Measurements from ENCODE around the gene TOP2B.

Gene TOP2B

DNA sequence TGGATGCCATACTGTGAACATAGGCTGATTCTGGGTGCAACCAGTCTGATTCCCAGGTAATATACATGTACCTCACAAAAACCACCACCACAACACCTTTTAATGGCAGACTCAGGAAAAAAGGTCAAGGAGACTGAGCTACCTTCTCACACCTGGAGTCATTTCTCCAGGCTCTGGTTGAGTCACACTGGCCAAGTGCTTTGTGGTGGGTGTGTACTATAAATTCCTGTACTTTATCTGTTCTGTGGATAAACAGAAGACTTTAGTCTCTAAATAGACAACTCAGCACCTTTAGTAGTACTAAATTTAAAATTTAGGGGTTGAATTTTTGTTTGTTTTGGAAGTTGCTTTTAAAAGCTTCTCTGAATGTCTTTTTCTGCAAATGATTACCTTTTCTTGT is 46.7 kb downstream of the TOP2B start:
- no peak for DNase-seq

DNA sequence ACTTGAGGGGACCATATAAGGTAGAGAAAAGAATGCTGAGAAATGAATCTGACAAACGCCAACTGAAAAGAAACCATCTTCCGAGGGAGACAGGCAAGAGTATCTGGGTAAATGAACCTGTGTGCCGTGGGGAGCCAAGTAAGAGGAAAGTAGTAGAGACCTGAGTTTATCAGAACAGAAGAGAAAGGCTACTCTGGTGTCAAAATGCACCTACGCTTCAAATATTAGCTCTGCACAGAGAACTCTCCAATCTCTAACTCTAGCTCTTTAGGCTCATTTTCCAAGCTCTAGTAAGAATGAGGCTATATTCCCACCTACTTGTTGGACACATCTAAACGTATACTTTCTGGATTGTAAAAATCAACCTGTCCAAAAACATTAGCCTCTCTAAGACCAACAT is 53.5 kb downstream of the TOP2B start:
- no peak for DNase-seq

DNA sequence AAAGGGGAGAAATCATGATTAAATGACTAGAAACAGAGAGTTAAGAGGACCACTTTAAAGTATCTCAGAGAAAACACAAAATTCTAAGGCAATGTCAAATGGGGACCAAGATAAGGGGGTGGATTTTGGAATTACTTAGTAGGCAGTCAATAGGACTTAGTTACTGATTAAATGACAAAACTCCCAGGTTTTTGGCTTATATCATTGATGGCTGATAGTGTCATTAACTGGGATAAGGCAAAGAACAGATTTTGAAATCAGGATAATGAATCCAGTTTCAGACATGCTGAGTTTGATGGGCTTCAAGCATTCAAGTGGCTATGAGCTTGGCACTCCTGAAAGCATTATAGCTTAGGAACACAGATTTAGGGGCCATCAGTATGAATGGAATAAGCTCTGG is 53.9 kb downstream of the TOP2B start:
- DNase-seq, result no peak

DNA sequence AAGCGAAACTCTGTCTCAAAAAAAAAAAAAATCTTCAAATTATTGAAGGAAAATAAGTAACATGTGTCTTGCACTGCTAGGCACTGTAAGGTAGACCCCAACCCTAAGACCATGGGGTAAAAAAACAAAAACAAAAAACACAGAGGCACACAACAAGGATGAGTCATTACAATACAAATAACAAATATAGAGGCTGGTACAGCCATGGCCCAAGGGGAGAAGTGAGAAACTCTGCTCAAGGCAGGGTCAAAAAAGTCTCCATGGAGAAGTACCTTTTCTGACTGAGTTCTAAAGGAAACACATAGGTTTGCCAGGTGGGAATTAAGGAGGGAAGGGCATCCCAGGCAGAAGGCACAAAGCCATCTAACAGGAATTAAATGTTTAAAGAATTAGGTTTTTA is 54.5 kb downstream of the TOP2B start:
- DNase-seq, result no peak

DNA sequence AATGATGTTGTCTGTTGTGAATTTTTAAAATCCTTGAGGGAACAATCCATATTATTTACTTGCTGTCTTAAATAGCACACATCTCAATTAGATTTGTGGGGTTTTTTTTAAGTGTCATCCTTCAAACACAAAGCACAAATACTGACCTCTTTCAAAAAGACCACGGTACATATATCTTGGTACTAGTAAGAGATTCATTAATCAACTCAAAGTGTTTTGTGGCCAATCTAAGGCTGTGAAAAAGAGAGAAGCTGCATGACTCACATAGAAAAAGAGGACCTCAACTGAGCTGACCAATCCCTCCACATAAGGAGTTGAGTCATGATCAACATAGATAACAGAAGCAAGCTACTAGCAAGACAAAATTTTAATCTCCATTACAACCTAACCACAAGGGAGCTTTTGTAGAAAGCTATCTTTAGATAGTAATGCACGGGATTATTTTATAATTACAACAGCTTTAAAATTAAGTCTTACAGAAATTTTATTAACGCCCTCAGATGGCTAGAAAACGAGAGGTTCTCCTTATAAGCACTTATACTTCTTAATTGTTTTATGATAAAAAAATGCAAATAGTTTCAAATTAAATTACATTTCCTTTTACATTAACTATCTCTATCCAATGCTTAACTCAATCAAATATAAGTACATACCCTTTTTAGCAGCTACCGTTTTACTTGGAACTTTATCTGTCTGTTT is 60.5 kb downstream of the TOP2B start:
- no peak for DNase-seq

DNA sequence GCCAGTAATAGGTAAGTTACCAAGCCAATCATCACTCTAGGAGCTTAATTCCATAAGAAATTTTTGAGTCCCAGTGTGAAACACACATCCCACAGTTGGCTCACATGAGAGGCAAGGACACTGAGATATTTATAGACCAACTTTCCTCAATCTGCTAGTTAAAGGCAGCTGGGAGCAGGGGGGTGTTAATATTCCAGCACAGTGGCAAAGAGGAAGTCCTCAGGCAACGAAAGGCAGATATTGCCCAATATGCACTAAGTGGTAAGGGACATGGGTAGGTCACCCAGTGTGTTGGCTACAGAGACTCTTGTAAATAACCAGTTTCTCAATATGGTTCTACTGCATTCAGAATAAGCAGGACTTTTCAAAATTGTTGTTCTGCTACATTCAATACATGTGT is 61.0 kb downstream of the TOP2B start:
- no peak for DNase-seq

DNA sequence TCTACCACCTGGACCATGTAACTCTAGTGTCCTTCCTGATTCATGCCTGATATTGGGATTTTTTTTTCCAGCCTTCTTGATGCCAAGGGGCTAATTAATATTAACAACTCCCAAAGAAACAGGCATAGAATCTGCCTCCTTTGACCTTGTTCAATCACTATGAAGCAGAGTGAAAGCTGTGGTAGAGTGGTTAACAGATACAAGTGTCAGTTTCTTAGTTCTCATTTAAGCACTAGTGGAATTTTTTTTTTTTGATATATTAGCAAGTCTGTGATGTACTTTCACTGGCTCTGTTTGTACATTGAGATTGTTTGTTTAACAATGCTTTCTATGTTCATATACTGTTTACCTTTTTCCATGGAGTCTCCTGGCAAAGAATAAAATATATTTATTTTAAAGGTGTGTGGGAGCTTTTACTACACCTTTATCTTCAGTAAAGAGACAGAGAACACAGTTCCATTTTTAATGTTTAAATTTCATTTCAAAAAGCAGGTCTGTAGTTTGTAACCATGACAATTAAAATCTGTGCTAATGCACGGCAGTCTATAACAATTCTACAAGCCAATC is 67.1 kb downstream of the TOP2B start:
- no peak for DNase-seq

DNA sequence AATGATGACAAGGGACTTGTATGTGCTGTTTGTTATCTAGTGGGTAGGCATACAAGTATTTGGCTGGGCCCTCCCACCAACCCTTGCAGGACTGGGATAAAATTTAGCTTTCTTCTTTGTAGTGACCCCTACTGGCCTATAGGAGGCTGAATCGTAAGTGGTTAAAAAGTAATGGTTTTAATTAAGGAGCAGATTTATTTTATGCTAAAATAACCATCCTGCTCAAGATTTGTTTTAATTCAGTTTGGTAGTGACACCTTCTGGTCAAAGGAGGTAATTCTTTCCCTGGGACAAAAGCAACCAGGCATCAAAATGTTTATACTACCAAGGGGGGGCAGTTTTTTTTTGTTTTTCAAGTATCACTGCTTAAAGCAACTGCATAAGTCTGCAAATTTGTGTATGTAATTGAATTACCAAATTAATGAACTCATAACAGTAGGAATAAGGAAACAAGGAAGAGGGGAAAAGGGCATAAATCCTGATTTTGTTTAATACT is 70.7 kb downstream of the TOP2B start:
- no peak for DNase-seq

DNA sequence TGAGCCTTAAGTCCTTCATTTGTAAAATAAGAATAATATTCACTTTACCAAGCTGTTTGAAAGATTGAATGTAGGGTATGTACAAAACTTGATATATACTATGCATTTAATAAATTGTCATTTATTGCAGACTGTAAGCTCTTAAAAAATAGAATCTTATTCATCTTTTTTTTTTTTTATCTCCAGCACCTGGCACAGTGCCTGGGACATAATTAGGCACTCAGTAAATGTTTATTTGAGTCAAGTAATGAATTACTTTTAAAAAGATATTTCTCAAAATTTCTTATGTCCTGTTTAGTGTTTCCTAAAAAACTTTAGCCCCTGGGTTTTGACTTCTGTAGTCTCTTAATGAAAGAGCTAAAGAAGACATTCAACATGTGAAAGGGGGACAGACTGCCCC is 71.7 kb downstream of the TOP2B start:
- DNase-seq, result no peak

DNA sequence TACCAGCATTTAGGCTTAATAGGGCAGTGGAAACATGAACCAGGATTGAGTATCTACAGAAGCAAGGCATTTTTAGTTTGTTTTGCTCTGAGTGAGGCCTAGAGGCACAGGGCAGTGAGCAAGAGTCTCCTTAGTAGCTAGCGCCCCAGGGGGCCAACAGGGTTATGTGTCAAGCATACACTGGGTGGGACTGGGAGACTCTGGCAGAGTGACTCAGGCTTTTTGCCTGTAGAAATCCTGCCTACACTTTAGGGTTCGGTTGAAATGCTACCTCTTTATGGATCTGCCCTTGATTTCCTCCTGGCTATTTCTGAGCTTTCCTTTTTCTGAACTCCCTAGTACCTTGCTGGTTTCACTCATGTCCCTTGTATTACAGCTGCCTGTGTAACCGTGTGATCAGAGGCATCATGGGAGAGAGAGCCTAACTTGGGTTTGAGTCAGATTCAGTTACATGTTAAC is 72.2 kb downstream of the TOP2B start:
- no peak for DNase-seq

DNA sequence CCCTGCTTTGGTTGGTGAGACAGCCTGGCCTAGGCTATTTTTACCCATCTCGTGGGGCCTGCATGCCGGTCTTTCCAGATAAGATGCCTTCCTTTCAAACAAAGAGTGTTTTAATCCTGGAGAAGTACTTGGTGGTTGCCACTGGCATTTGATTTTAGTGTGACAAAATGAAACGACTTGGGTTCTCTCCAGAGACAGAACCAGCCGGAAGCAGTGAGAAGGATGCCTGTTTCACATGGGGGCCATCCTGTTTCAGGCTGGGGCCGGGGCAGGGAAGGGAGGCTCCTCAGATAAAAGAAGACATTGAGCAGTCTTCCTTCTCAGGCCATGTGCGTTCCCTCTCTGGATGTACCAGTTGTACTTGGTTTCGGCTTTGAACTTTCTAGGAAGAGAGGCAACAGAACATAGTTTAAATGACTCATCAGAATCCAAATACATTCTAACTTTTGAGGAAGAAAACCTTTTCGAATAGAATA is 74.9 kb downstream of the TOP2B start:
- no peak for DNase-seq

DNA sequence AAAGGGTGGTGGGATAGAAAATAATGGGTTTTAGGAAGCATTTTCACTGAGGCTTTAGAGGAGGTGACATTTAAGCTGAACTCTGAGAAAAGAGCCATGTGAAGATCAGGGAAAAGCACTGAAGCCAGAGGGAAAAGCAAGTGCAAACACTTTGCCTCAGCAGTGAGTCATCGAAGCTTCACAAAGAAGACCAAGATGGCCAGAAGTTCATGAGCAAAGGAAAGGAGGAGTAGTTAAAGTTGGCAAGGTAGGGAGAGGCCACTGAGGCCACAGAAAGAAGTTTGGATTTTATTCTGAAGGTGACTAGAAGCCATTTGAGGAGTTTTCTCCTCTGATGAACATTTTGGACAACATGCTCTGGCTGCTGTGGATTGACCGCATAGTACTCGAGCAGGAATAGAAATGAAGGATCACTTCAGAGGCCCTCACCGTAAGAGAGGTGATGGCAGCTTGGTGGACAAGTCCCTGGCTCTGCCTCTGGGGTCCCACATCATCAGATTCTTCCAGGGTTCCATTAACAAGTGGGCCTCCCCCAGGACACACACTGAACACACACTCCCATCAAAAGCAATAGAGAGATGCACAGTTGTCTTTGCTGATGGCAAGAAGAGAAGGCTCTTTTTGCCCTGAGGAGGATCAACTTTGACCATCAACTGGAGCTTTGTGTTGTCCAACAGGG is 75.5 kb downstream of the TOP2B start:
- DNase-seq, result no peak

DNA sequence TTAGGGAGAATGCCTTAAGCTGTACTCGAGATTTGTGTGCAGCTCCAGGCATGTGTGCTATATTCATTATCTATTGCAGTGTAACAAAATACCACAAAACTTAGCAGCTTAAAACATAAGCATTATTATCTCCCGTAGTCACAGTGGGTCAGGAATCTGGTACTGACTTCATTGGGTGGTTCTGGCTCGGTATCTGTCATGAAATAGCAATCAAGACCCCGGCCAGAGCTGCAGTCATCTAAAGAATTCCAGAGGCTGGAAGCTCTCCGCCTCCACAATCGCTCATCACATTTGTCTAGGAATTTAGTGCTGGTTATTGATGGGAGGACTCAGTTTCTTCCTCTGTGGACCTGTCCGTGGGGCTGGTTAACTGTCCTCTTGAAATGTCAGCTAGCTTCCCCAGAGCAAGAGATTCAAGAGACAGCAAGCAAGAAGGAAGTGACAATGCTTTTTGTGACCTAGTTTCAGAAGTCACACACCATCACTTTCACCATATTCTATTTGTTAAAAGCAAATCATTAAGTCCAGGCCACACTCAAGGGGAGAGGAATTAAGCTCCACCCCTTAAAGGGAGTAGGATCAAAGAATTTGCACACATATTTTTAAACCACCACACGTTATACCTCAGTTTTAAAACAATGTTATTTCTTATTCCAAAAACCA is 76.1 kb downstream of the TOP2B start:
- DNase-seq, result no peak

DNA sequence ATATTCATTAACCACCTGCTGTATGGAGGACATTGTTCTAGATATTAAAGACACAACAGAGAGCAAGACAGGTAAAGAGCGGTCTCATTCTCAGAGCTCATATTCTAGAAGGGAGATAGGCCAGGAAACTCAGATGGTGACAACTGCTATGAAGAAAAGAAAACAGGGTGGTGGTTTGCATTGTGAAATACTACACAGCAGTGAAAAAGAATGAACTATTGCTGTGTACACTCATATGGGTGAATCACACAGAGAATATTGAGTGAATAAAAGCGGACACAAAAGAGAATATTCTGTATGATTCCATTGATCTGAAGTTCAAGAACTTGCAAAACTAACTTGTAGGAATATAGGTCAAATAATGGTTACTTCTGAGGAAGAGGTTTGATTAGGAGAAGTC is 76.7 kb downstream of the TOP2B start:
- DNase-seq, result no peak

DNA sequence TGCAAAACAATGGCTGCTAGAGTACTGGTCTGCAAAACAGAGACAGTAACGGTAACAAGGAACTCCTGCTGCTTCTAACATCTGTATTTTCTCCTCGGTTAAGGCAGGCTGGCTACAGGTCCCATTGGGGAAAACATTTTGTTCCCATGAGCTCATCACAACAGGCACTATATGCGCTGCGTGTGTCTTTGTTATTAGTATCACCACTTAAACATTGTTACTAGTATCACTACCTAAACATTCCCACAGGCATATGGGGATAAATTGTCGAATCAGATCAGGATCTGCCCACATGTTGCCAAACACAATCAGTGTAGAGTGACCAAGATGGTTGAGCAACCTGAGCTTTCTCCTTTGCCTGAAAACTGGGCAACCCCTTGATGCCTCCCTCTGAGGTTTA is 77.2 kb downstream of the TOP2B start:
- DNase-seq, result no peak

DNA sequence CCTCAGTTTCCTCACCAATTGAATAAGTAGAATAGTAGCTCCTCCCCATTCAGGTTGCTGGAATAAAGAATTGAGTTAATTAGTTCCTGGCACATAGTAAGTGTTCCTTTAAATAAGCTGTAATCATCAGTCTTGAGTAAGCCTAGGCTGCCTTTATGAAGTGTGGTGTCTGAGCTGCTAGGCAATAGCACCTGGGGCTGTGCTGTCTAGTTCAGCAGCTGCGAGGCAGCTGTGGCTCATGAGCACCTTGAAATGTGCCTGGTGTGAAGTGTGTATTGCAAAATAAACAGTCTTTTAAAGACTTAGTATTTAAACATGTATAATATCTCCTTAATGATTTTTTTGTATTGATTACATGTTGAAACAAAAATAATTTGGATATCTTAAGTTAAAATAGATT is 77.6 kb downstream of the TOP2B start:
- no peak for DNase-seq

DNA sequence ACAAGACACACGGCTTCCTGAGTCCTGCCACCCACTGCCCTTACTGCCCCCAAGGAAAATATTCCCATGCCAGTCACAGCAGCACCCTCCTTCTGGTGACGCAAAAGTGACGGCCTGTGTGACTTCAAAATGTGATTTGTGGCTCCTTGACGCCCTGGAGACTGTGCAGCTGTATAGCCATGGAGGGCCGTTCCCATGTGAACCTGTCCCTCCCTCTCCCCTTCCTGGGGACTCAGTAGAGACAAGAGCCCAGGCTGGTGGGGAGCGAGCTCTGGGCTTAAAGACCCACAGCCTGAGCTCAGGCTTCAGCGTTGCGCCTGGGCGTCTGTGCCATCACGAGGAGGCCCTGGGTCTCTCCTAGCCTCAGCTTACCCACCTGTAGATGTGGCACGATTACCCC is 78.2 kb downstream of the TOP2B start:
- DNase-seq, result no peak

DNA sequence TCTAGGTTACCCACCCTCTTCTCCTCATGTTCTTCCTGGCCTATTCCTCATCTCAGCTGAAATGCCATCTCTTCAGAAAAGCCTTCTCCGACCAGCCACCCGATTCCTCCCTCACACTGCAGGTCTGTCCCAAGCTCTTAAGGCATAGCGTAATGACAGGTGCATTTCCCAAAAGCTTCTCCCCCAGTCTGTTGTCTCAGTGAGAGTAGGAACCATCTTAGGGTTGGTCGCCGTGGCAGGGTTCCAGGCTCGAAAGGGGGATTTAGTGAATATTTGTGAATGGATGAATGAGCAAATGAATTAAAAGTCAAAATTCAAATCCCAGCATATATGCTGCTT is 78.6 kb downstream of the TOP2B start:
- DNase-seq, result no peak

DNA sequence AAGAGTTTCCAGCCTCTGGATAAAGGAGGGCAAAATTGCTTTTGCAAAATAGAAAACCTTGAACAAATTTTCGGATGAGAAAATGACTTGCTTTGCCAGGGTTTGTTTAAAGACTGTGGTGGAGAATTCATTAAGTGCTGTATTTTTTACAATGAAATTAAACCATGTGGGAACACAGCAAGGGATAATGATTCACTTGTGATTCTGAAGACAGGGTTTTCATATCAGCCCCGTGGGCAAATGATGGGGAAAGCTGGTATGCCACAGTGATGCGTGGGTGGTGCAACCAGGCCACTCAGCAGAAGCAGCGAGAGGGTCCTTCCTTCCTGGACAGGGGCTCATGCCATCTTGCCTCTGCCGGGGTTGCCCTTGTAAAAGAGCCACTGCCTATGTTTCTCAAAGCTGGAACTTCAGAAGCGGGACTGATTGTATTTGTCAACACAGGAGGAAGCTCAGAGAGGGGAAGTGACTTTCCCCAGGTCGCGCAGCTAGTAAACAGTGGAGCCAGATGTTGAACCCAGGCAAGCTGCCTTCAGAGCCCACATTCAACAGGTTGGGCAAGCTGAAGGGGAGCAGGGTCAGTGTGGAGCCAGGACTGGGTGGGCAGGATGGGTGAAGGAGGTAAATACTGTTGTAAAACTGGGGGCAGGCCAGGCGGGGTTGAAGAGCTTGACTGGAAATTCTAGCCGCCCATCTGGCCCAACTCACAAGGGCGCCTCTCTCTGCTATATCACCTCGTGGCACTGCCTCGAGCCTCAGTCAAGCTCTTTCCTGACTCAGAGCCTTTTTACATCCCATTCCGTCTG is 79.1 kb downstream of the TOP2B start:
- DNase-seq, result no peak

DNA sequence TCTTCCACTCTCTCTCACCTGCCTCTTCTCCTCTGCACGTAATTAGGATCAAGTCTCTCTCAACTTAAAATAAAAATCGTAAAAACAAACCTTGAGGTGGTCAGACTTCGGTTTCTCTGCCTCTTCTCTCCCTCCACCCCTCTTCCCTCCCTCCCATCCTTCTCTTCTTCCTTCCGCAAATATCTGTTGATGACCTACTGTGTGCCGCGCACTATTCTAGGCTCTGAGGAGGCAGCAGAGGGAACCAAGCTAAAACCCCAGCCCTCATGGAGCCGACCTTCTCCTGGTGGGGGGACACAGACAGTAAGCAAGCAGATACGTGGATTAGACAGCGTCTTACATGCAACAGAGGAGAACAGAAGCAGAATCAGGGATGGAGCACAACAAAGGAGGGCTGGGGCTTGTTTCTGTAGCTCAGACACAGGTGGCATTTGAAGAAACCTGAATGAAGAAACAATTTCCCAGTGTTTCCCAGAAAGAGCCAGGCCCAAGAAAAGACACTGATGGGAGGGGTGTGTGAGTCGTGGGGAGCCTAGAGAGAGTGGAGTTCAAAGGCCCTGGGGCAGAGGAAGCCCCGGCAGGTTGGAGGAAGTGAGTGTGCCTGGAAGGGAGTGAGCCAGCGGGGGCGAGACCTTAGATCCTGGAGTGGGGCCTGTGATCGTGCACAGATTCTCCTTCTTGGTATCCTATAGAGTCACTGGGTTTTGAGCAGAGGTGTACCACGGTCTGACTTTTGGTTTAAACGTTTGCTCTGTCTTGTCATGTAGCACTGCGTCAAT is 80.5 kb downstream of the TOP2B start:
- no peak for DNase-seq

DNA sequence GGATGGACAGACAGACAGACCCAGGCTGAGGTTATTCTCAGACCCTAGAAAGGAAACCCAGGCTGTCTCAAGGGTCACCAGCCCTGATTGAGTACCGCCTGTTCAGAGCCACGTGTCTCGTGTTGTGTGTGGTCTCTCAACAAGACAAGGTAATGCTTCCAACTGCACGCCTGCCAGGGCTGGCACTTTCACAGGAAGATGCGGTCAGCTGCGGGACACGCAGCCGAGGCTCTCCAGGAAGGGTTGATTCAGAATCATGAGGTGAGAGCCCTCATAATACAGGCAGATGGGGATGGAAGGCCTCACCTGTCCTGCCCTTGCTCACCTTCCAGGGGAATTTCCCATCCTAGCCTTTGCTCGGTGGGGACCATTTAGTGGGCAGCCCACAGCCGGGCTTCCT is 81.4 kb downstream of the TOP2B start:
- no peak for DNase-seq

DNA sequence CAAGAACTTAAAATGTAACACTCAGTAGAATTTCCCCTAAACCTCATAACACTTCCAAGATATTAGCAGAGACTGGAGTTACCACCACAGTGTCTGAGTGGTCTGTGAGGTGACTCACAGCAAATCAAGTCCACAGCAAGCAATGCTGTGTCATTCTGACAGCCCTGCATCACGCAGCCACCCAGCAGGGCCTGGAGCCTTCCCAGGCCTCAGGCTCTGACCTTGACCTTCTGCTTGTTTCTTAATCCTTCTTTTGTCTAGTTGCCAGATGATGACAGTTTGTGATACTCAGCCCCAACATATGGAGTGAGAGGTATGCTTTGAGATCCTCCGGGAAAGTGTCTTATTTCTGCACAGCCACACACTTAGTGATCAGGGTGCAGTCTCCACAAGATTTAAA is 82.5 kb downstream of the TOP2B start:
- no peak for DNase-seq

Measured in NCI-H510A treated with DMSO at 0.1 percent for 48 hours (cell line).